ENCODE measurements around the gene BCL2. TPM values are rescaled to one million over a fixed set of nuclear protein-coding genes. Genes with fewer than 3 reads are reported as not detected.

Gene BCL2
- total RNA-seq (2014; rRNA removed; shearing (Covaris generic)) (1.4 and 1.9 TPM in 2 replicates), total RNA-seq (2022) (2.5 and 3.0 TPM in 2 replicates), Bru-seq, nascent RNA (percentile 31 among the genes with signal in this experiment), BruChase-seq, experiment 1, labeled RNA remaining after a 6-hour chase (percentile 39 among the genes with signal in this experiment), BruChase-seq, experiment 2, labeled RNA remaining after a 2-hour chase (percentile 39 among the genes with signal in this experiment)
- long read RNA-seq, partial matches to known transcripts = 0 of 3 reads
- long read RNA-seq, other reads (novel, unspliced or antisense) = 3 of 3 reads

GRCh38 chr18:63319383-63320122, at the start of gene BCL2:
TSS of gene BCL2 (minus strand) at chr18:63319769.
- H3K27ac ChIP-seq (ENCODE audit: low read depth, low read length, poor library complexity, severe bottlenecking) = no peak within 1 kb of the TSS
- peak; percentile 16 for DNase-seq (ENCODE audit: low spot score)
- H3K9me2 ChIP-seq (ENCODE audit: insufficient read depth, low read length) = no peaks in the 10 kb centered on the region
- H3K4me1 ChIP-seq (ENCODE audit: insufficient read depth, low read length, poor library complexity, severe bottlenecking) = peaks cover 17% of the 10 kb centered on the region
- intact Hi-C loops (cut with micrococcal nuclease; ENCODE audit: unreplicated experiment) = loop anchor here (5.0 kb wide), 2 partner anchors 112 to 202 kb away; no protein-coding TSS in a partner anchor
- POLR2A ChIA-PET = interaction anchor here (0.6 to 0.8 kb wide), 2 partner anchors 198 to 998 kb away, joined by 3 to 4 read pairs; no protein-coding TSS in a partner anchor
- no peak for TF ChIP-seq EZH2phosphoT487 (IDR thresholded peaks at IDR 0.05; ENCODE audit: borderline replicate concordance, low read depth, low read length)
- TF ChIP-seq, protein P1, sequence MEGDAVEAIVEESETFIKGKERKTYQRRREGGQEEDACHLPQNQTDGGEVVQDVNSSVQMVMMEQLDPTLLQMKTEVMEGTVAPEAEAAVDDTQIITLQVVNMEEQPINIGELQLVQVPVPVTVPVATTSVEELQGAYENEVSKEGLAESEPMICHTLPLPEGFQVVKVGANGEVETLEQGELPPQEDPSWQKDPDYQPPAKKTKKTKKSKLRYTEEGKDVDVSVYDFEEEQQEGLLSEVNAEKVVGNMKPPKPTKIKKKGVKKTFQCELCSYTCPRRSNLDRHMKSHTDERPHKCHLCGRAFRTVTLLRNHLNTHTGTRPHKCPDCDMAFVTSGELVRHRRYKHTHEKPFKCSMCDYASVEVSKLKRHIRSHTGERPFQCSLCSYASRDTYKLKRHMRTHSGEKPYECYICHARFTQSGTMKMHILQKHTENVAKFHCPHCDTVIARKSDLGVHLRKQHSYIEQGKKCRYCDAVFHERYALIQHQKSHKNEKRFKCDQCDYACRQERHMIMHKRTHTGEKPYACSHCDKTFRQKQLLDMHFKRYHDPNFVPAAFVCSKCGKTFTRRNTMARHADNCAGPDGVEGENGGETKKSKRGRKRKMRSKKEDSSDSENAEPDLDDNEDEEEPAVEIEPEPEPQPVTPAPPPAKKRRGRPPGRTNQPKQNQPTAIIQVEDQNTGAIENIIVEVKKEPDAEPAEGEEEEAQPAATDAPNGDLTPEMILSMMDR (conservative IDR thresholded peaks at IDR 0.05; ENCODE audit: low read length) = no peak
- H3K4me2 ChIP-seq (ENCODE audit: low read length) = peak within 1 kb of the TSS; percentile 76
- no peaks in the 10 kb centered on the region for H3K79me2 ChIP-seq (ENCODE audit: insufficient read depth, low read depth, low read length)
- CTCF ChIA-PET (ENCODE audit: unreplicated experiment) = no interaction called here
- H3K36me3 ChIP-seq (ENCODE audit: insufficient read depth, low read length) = no peaks in the 10 kb centered on the region
- no peaks in the 10 kb centered on the region for H3K9me3 ChIP-seq (ENCODE audit: low read length)
- peak within 1 kb of the TSS; percentile 72 for H3K4me3 ChIP-seq (ENCODE audit: low read depth, low read length, poor library complexity, severe bottlenecking)
- no peaks in the 10 kb centered on the region for H4K20me1 ChIP-seq (ENCODE audit: insufficient read depth, low read length)
- H2AFZ ChIP-seq (ENCODE audit: low read length) = peak within 1 kb of the TSS; percentile 78
- BruUV-seq (replicated peaks) = no TSS peak

- no peak overlapping the region for H2AFZ ChIP-seq (ENCODE audit: low read length)
- POLR2A ChIA-PET = no interaction called here
Observed at GRCh38 chr18:63368611-63369010, 49.0 kb upstream of the BCL2 start.

More at GRCh38 chr18:63368611-63369010, 49.0 kb upstream of the BCL2 start:
- no peak overlapping the region for H3K27ac ChIP-seq (ENCODE audit: low read depth, low read length, poor library complexity, severe bottlenecking)
- no peaks in the 10 kb centered on the region for H3K4me1 ChIP-seq (ENCODE audit: insufficient read depth, low read length, poor library complexity, severe bottlenecking)
- no peak overlapping the region for H3K4me2 ChIP-seq (ENCODE audit: low read length)
- DNase-seq (ENCODE audit: low spot score) = no peak
- no peak for TF ChIP-seq EZH2phosphoT487 (IDR thresholded peaks at IDR 0.05; ENCODE audit: borderline replicate concordance, low read depth, low read length)
- TF ChIP-seq, protein P1 (conservative IDR thresholded peaks at IDR 0.05; ENCODE audit: low read length) = no peak
- H3K9me3 ChIP-seq (ENCODE audit: low read length) = no peaks in the 10 kb centered on the region
- BruUV-seq (replicated peaks) = no TSS peak
- H3K9me2 ChIP-seq (ENCODE audit: insufficient read depth, low read length) = no peaks in the 10 kb centered on the region
- no peaks in the 10 kb centered on the region for H4K20me1 ChIP-seq (ENCODE audit: insufficient read depth, low read length)
- intact Hi-C loops (cut with micrococcal nuclease; ENCODE audit: unreplicated experiment) = no loop called here
- CTCF ChIA-PET (ENCODE audit: unreplicated experiment) = no interaction called here
- H3K36me3 ChIP-seq (ENCODE audit: insufficient read depth, low read length) = no peaks in the 10 kb centered on the region; the same call in 1 of the 2 replicates
- no peak overlapping the region for H3K4me3 ChIP-seq (ENCODE audit: low read depth, low read length, poor library complexity, severe bottlenecking)
- H3K79me2 ChIP-seq (ENCODE audit: insufficient read depth, low read depth, low read length) = no peaks in the 10 kb centered on the region
